HFF-Myc (cell line): ENCODE results near the gene MED15.

Source experiments
- DNase-seq: peaks from one replicate; pipeline ENCODE4 v3.0.0-alpha.2; 2011; ENCODE audit warnings: low read depth; ENCODE audit errors: extremely low read depth
- H3K4me3 ChIP-seq: replicated peaks from 2 replicates; pipeline ENCODE4 v1.5.1; 2011; ENCODE audit warnings: low read depth, mild to moderate bottlenecking, control low read depth, low read length
- CTCF ChIP-seq: IDR thresholded peaks from 2 replicates; pipeline ENCODE4 v1.5.1; 2012; ENCODE audit warnings: mild to moderate bottlenecking, low read depth, low read length, control low read depth; ENCODE audit errors: missing control alignments

The MED15 gene

GRCh38 chr22:20628081-20628939, 120.9 kb downstream of the MED15 start:
- no peak overlapping the region for H3K4me3 ChIP-seq
- DNase-seq = no peak
- no peak for TF ChIP-seq CTCF

GRCh38 chr22:20629401-20629800, 122.0 kb downstream of the MED15 start:
- H3K4me3 ChIP-seq = no peak overlapping the region

GRCh38 chr22:20630873-20631617, 123.6 kb downstream of the MED15 start:
- no peak overlapping the region for H3K4me3 ChIP-seq
- no peak for DNase-seq

More at GRCh38 chr22:20629401-20629800, 122.0 kb downstream of the MED15 start:
- TF ChIP-seq CTCF = no peak
- no peak for DNase-seq

GRCh38 chr22:20632082-20632481, 124.7 kb downstream of the MED15 start:
- H3K4me3 ChIP-seq = no peak overlapping the region
- DNase-seq = no peak
- TF ChIP-seq CTCF = no peak

More at GRCh38 chr22:20630873-20631617, 123.6 kb downstream of the MED15 start:
- TF ChIP-seq CTCF = no peak

GRCh38 chr22:20632518-20632917, 125.1 kb downstream of the MED15 start:
- TF ChIP-seq CTCF = no peak
- H3K4me3 ChIP-seq = no peak overlapping the region
- DNase-seq = no peak

GRCh38 chr22:20634560-20635226, 127.3 kb downstream of the MED15 start:
- TF ChIP-seq CTCF = no peak
- DNase-seq = no peak
- no peak overlapping the region for H3K4me3 ChIP-seq
